Endodermal cell (in vitro differentiated cells): Measurements from ENCODE around the gene ARID3C. TPM values are rescaled to one million over a fixed set of nuclear protein-coding genes. Genes with fewer than 3 reads are reported as not detected.

Source experiments
- DNase-seq: peaks from one replicate; pipeline ENCODE4 v3.0.0-alpha.2; 2017
- H3K27ac ChIP-seq: 2 replicates; pipeline ENCODE4 v1.5.1; 2013; ENCODE audit warnings: mild to moderate bottlenecking, low read depth, low read length, moderate library complexity
- H3K27me3 ChIP-seq: 2 replicates; pipeline ENCODE4 v1.6.1; 2013; ENCODE audit warnings: mild to moderate bottlenecking, low read length, moderate library complexity; ENCODE audit not compliant: insufficient read depth, control insufficient read depth, poor library complexity, severe bottlenecking
- H3K36me3 ChIP-seq: 2 replicates; pipeline ENCODE4 v1.7.0; 2013; ENCODE audit warnings: mild to moderate bottlenecking, low read length, moderate library complexity; ENCODE audit not compliant: control insufficient read depth, insufficient read depth
- H3K4me1 ChIP-seq: one replicate; pipeline ENCODE4 v1.7.0; 2013; ENCODE audit warnings: low read length; ENCODE audit not compliant: control insufficient read depth, insufficient read depth
- H3K4me3 ChIP-seq: 2 replicates; pipeline ENCODE4 v1.5.1; 2013; ENCODE audit warnings: mild to moderate bottlenecking, low read length, moderate library complexity
- H3K9ac ChIP-seq: 2 replicates; pipeline ENCODE4 v1.6.1; 2013; ENCODE audit warnings: mild to moderate bottlenecking, low read length, moderate library complexity; ENCODE audit not compliant: poor library complexity, severe bottlenecking; ENCODE audit errors: extremely low read depth
- H3K9me3 ChIP-seq: 2 replicates; pipeline ENCODE4 v1.6.1; 2013; ENCODE audit warnings: mild to moderate bottlenecking, low read length, moderate library complexity; ENCODE audit not compliant: control insufficient read depth
- H3K27ac Mint-ChIP-seq: 2 replicates; pipeline ENCODE4 v1.8.0; 2020; ENCODE audit warnings: mixed read lengths
- H3K27me3 Mint-ChIP-seq: 2 replicates; pipeline ENCODE4 v1.8.0; 2021; ENCODE audit warnings: mild to moderate bottlenecking, mixed read lengths; ENCODE audit not compliant: insufficient read depth
- H3K36me3 Mint-ChIP-seq: 2 replicates; pipeline ENCODE4 v1.8.0; 2020; ENCODE audit warnings: low read depth, mixed read lengths
- H3K4me1 Mint-ChIP-seq: 2 replicates; pipeline ENCODE4 v1.8.0; 2020; ENCODE audit warnings: mixed read lengths
- H3K4me3 Mint-ChIP-seq: 2 replicates; pipeline ENCODE4 v1.8.0; 2020; ENCODE audit warnings: mild to moderate bottlenecking, moderate library complexity, mixed read lengths
- H3K9me3 Mint-ChIP-seq: 2 replicates; pipeline ENCODE4 v1.8.0; 2020; ENCODE audit warnings: mild to moderate bottlenecking, mixed read lengths
- WGBS, 2 experiments: methylation state at CpG; one replicate each; pipeline versions ENCODE4 v1.1.5 to v1.1.7; 2013; ENCODE audit warnings: missing lambda C conversion rate in 2 of 2, mixed read lengths in 1 of 2; ENCODE audit not compliant: insufficient coverage in 1 of 2, insufficient read length in 1 of 2; 5-methylcytosine and 5-hydroxymethylcytosine counted together
- total RNA-seq, 2 donors: library from RNA; stranded (reverse); fragmentation: NEBNext Ultra II Directional in 1 of 2; extraction: Animal tissue kit (Norgen Biotek cat#: 25700) in 1 of 2; gene quantifications; 2 replicates in 1 of 2; 3 replicates in 1 of 2; pipeline ENCODE4 v1.2.1, GENCODE V29; 2021
- TF ChIP-seq, protein P1 (sequence below): fragments of 200-600 bp; sonication (generic); conservative IDR thresholded peaks from 2 replicates; pipeline ENCODE4 v1.5.0; 2021; ENCODE audit warnings: antibody characterized with exemption, mild to moderate bottlenecking

The ARID3C gene
- total RNA-seq, 2 donors from 2014 or later = 0.31 to 0.80 TPM

DNA sequence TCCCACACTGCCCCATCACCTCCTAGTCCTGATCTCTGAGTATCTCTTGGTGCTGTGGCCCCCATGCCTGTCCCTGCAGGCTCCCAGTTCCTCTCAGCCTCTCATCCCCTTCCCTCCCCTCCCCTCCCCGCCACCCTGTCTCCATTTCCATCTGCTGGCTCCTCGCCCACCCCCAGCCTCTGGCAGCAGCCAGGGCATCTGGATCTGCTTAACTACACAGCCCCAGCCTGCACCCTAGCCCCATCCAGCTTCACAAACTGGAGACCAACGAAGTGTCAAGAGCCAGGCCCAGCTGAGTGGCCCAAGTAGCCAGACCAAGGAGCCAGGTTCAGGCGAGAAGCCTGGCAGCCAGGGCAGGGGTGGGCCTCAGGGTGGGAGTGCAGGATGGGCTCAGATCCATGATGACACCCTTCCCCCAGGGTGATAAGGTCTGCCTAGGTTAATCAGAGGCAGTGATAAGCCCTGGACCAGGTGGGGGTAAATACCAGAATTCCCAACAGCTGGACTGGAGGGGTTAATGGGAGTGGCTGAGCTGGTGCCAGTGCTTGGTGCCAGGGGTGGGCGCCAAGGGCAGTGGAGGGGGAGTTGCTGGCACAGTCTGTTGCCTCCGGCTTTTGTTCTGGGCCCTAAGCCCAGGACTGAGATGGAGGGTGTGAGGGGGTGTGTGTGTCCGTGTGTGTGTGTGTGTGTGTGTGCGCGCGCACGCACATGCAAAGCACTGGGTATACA, 25.6 kb upstream of the ARID3C start:
- Histone ChIP-seq H3K27ac (no peak overlapping the region), H3K9me3 (no peaks in the 10 kb centered on the region), H3K4me1 (peaks cover 15% of the 10 kb centered on the region), H3K4me3 (no peak overlapping the region), H3K27me3 (no peaks in the 10 kb centered on the region), H3K9ac (no peak overlapping the region), H3K36me3 (peaks cover 13% of the 10 kb centered on the region)
- TF ChIP-seq, protein P1, sequence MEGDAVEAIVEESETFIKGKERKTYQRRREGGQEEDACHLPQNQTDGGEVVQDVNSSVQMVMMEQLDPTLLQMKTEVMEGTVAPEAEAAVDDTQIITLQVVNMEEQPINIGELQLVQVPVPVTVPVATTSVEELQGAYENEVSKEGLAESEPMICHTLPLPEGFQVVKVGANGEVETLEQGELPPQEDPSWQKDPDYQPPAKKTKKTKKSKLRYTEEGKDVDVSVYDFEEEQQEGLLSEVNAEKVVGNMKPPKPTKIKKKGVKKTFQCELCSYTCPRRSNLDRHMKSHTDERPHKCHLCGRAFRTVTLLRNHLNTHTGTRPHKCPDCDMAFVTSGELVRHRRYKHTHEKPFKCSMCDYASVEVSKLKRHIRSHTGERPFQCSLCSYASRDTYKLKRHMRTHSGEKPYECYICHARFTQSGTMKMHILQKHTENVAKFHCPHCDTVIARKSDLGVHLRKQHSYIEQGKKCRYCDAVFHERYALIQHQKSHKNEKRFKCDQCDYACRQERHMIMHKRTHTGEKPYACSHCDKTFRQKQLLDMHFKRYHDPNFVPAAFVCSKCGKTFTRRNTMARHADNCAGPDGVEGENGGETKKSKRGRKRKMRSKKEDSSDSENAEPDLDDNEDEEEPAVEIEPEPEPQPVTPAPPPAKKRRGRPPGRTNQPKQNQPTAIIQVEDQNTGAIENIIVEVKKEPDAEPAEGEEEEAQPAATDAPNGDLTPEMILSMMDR = no peak
- no peak for DNase-seq
- Mint-ChIP-seq H3K4me3 (no peak overlapping the region), H3K4me1 (peaks cover 42% of the 10 kb centered on the region), H3K27ac (no peak overlapping the region), H3K27me3 (peaks cover 3% of the 10 kb centered on the region), H3K36me3 (peaks cover 6% of the 10 kb centered on the region), H3K9me3 (no peaks in the 10 kb centered on the region)
- WGBS, 2 experiments = 83 to 88% methylated on average over 2 to 10 of the region's 11 CpGs

DNA sequence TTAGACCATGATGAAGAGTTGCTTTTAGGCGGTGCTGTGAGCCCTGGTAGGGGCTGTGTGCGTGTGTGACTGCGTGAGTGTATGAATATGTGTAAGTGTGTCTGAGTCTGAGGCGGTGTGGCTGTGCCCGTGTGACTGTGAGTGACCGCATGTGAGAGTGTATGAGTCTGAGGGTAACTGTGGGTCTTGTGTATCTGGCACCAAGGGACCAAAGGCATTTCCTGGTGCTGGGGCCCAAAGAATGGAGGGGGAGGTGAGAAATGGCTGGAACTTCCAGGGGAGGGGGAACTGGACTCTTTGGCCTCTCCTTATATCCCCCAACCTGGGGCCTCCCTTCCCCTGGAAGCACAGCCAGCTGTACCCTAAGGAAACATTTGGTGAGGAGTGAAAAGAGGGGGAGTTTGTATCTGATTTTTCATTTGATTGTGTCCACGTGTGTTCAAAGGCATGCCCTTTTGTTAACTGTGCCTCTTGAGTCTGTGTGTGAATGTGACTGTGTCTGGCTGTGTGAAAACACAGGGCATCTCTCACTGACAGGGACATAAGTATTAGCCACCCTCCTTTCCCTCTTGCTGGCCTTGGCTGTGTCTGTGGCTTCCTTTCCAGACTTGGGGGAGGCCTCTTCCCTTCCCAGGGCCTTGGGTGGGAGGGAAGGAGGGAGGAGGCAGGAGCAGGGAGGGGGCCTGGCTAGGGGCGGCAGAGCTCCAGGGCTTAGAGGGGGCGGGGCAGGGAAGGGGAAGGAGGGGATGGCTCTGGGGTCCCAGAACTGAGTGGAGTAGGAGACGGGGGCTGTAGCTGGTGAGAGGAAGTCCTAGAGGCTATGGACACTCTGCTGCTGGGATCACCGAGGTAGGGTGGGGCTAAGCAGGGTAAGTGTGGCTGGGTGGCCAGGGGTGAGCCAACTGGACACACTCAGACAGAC, 24.5 kb upstream of the ARID3C start:
- TF ChIP-seq, protein P1 = no peak
- Mint-ChIP-seq H3K27ac (peak overlapping the region; percentile 56), H3K4me1 (peaks cover 42% of the 10 kb centered on the region), H3K36me3 (peaks cover 17% of the 10 kb centered on the region), H3K4me3 (no peak overlapping the region), H3K9me3 (no peaks in the 10 kb centered on the region), H3K27me3 (peaks cover 3% of the 10 kb centered on the region)
- no peaks in the 10 kb centered on the region for H3K9me3 ChIP-seq
- H3K36me3 ChIP-seq = peaks cover 24% of the 10 kb centered on the region
- H3K27me3 ChIP-seq = no peaks in the 10 kb centered on the region
- WGBS, 2 experiments = 56 to 79% methylated on average over 3 to 11 of the region's 11 CpGs
- H3K4me3 ChIP-seq = no peak overlapping the region
- peak overlapping the region; percentile 3 for H3K27ac ChIP-seq
- peaks cover 15% of the 10 kb centered on the region for H3K4me1 ChIP-seq
- no peak overlapping the region for H3K9ac ChIP-seq
- DNase-seq = no peak

DNA sequence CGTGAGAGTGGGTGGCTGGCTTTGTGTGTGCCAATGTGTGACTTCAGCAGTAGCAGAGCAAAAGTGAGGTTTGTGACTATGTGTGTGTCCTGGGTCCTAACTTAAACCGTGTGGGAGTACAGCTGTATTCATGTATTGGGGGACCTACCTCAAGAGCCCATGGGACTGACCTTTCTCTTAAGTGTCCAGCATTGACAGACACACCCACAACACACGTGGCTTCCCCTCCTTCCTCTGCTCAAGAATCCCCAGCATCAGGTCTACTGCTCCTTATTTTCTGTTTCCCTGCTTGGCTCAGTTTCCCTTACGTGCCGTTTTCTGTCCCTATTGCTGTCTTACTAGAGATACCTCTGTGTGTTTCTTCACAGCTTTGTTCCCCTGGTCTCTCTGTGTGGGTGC, 23.7 kb upstream of the ARID3C start:
- H3K36me3 ChIP-seq = peaks cover 28% of the 10 kb centered on the region
- H3K27me3 ChIP-seq = no peaks in the 10 kb centered on the region
- TF ChIP-seq, protein P1 = no peak
- peaks cover 23% of the 10 kb centered on the region for H3K4me1 ChIP-seq
- H3K9ac ChIP-seq = no peak overlapping the region
- no peak overlapping the region for H3K27ac ChIP-seq
- Mint-ChIP-seq H3K36me3 (peaks cover 20% of the 10 kb centered on the region), H3K4me3 (peak overlapping the region; percentile 66), H3K27me3 (peaks cover 3% of the 10 kb centered on the region), H3K27ac (peak overlapping the region; percentile 73), H3K4me1 (peaks cover 47% of the 10 kb centered on the region), H3K9me3 (no peaks in the 10 kb centered on the region)
- 70 to 77% methylated on average over 3 to 5 of the region's 5 CpGs for WGBS, 2 experiments
- peak overlapping the region; percentile 86 for H3K4me3 ChIP-seq
- DNase-seq = no peak
- no peaks in the 10 kb centered on the region for H3K9me3 ChIP-seq
